Endothelial cell (in vitro differentiated cells): ENCODE results near the gene TUFM. TPM values are rescaled to one million over a fixed set of nuclear protein-coding genes. Genes with fewer than 3 reads are reported as not detected.

Experiments
- DNase-seq: peaks from one replicate; pipeline ENCODE4 v3.0.0; 2021; ENCODE audit warnings: low spot score
- H3K27ac Mint-ChIP-seq: one replicate; pipeline ENCODE4 v1.8.0; 2021; ENCODE audit warnings: mixed read lengths, inconsistent platforms; ENCODE audit not compliant: unreplicated experiment
- H3K27me3 Mint-ChIP-seq: one replicate; pipeline ENCODE4 v1.8.0; 2021; ENCODE audit warnings: mild to moderate bottlenecking, moderate library complexity, mixed read lengths, inconsistent platforms; ENCODE audit not compliant: unreplicated experiment
- H3K36me3 Mint-ChIP-seq: one replicate; pipeline ENCODE4 v1.8.0; 2021; ENCODE audit warnings: mild to moderate bottlenecking, low read depth, mixed read lengths, inconsistent platforms; ENCODE audit not compliant: unreplicated experiment
- H3K4me1 Mint-ChIP-seq: one replicate; pipeline ENCODE4 v1.8.0; 2021; ENCODE audit warnings: mild to moderate bottlenecking, mixed read lengths, inconsistent platforms; ENCODE audit not compliant: unreplicated experiment
- H3K4me3 Mint-ChIP-seq: one replicate; pipeline ENCODE4 v1.8.0; 2021; ENCODE audit warnings: mild to moderate bottlenecking, mixed read lengths, inconsistent platforms; ENCODE audit not compliant: unreplicated experiment
- H3K9me3 Mint-ChIP-seq: one replicate; pipeline ENCODE4 v1.8.0; 2021; ENCODE audit warnings: mixed read lengths, inconsistent platforms; ENCODE audit not compliant: unreplicated experiment
- total RNA-seq: library from RNA; stranded (reverse); fragmentation: NEBNext Ultra II Directional; extraction: Animal tissue kit (Norgen Biotek cat#: 25700); gene quantifications from one replicate; pipeline ENCODE4 v1.2.1, GENCODE V29; 2021; ENCODE audit not compliant: unreplicated experiment
- TF ChIP-seq, protein P1 (sequence below): fragments of 200-600 bp; sonication (generic); IDR thresholded peaks from one replicate; pipeline ENCODE4 v1.5.0; 2021; ENCODE audit warnings: antibody characterized with exemption; ENCODE audit not compliant: unreplicated experiment

The TUFM gene
- total RNA-seq, 1 donor from 2014 or later, result 173 TPM

DNA sequence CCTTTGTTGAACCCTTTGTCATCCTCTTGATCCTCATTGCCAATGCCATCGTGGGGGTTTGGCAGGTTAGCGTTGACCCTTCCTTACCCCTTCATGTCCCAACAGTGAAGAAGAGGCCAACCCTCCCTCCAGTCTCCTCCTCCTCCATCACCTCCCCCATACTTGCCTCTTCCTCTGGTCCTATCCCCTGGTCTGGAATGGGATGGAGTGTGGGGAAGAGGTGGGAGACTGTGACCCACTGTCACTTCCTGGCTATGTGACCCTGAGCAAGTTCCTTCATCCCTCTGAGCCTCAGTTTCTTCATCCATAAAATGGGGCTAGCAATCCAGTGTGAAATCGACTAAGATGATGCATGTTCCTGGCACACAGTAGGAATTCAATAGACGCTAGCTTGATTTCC is 34.8 kb upstream of the TUFM start:
- Mint-ChIP-seq H3K27ac (peak overlapping the region; percentile 72), H3K27me3 (peaks cover 14% of the 10 kb centered on the region), H3K9me3 (no peaks in the 10 kb centered on the region), H3K36me3 (peaks cover 5% of the 10 kb centered on the region), H3K4me1 (peaks cover 19% of the 10 kb centered on the region), H3K4me3 (peak overlapping the region; percentile 86)
- TF ChIP-seq, protein P1, sequence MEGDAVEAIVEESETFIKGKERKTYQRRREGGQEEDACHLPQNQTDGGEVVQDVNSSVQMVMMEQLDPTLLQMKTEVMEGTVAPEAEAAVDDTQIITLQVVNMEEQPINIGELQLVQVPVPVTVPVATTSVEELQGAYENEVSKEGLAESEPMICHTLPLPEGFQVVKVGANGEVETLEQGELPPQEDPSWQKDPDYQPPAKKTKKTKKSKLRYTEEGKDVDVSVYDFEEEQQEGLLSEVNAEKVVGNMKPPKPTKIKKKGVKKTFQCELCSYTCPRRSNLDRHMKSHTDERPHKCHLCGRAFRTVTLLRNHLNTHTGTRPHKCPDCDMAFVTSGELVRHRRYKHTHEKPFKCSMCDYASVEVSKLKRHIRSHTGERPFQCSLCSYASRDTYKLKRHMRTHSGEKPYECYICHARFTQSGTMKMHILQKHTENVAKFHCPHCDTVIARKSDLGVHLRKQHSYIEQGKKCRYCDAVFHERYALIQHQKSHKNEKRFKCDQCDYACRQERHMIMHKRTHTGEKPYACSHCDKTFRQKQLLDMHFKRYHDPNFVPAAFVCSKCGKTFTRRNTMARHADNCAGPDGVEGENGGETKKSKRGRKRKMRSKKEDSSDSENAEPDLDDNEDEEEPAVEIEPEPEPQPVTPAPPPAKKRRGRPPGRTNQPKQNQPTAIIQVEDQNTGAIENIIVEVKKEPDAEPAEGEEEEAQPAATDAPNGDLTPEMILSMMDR, result no peak
- DNase-seq, result no peak

DNA sequence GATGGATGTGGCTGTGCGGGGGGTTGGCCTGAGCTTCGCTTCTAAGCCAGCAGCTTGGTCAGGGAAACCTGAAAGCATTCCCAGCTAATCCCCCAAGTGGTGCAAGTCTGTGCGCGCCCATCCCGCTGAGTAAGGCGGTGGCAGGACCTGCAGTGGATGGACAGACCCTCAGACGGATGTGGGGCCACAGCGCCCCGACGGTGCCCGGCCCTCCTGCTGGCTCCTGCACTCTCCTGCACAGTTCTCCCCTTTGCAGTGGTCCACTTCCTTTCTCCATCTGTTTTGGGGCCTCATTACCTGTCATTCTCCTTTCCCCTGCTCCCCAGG is 34.4 kb upstream of the TUFM start:
- Mint-ChIP-seq H3K4me3 (peak overlapping the region; percentile 74), H3K9me3 (no peaks in the 10 kb centered on the region), H3K4me1 (peaks cover 19% of the 10 kb centered on the region), H3K36me3 (peaks cover 5% of the 10 kb centered on the region), H3K27me3 (peaks cover 14% of the 10 kb centered on the region), H3K27ac (no peak overlapping the region)
- TF ChIP-seq, protein P1, result no peak
- DNase-seq, result no peak

DNA sequence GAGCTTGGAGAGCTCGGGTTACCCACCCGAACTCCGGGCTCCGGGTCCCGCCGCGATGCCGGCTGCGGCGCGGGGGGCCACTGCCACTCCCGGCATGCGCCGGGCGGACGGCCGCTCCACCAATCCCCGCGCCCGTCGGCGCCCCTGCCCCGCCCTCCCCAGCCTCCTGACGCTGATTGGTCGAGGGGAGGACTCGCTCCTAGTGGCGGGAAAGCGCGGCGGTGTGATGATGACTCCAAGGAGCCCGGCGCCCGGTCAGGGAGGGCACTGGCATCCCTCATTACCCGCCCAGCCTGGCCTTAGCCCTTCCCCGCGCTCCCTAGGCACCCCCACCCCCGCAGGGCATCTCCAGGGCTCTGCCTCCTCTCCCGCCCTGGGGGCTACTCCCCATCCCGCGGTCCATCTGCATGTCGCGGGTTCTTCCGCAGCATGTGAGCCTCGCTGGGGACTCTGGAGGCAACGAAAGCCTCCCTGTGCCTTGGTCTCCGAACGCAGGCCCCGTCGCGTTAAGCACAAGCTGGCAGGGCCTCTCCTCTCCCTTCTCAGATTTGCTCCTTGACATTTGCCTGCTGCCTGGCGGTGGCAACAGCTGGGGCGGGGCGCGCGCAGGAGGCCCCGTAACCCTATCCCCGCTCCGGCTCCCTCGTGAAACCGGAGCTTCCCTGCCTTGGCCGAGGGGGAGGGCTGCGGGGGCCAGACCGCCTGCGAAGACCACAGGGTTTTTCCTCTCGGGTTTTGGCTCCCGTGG is 33.9 kb upstream of the TUFM start:
- peaks cover 14% of the 10 kb centered on the region for H3K27me3 Mint-ChIP-seq
- H3K4me1 Mint-ChIP-seq, result peaks cover 19% of the 10 kb centered on the region
- no peaks in the 10 kb centered on the region for H3K9me3 Mint-ChIP-seq
- H3K4me3 Mint-ChIP-seq, result peak overlapping the region; percentile 56
- peak; percentile 91 for DNase-seq
- H3K27ac Mint-ChIP-seq, result no peak overlapping the region
- H3K36me3 Mint-ChIP-seq, result peaks cover 5% of the 10 kb centered on the region
- TF ChIP-seq, protein P1, result no peak

DNA sequence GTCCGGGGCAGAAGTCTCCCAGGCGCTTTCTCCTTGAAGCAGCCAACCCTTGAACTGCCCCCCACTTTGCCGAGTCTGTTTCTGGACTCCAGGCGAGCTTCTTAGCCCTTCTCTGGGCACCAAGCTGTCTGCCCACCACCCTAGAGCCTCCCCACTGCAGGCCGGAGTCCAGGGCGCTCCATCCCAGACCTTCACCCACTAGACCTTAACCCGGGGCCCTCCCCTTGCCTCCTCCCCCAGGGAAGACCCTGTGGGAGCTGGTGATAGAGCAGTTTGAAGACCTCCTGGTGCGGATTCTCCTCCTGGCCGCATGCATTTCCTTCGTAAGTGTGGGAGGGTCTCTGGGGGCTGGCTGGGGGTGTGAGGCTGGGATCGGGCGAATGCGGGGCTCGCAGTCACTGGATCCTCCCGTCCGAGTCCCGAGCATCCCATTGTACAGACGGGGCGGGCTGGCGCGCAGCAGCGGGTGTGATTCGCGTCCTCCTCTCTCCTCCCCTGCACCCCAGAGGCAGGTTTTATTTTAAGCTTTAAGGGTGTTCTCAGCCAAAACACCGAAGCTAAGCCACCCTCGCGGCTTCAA is 33.2 kb upstream of the TUFM start:
- no peaks in the 10 kb centered on the region for H3K9me3 Mint-ChIP-seq
- no peak for DNase-seq
- H3K27me3 Mint-ChIP-seq, result peaks cover 14% of the 10 kb centered on the region
- no peak overlapping the region for H3K27ac Mint-ChIP-seq
- peak overlapping the region; percentile 90 for H3K4me3 Mint-ChIP-seq
- H3K36me3 Mint-ChIP-seq, result peaks cover 5% of the 10 kb centered on the region
- TF ChIP-seq, protein P1, result no peak
- peaks cover 19% of the 10 kb centered on the region for H3K4me1 Mint-ChIP-seq
